ENCODE data around the gene DDOST.

Gene DDOST

GRCh38 chr1:20689645-20690056, 28.5 kb upstream of the DDOST start:
- TF ChIP-seq CREB1 (IDR thresholded peaks at IDR 0.05; ENCODE audit: low read depth) (no peak), REST (IDR thresholded peaks at IDR 0.05; ENCODE audit: low read depth) (no peak), USF1 (IDR thresholded peaks at IDR 0.05) (no peak), YY1 (IDR thresholded peaks at IDR 0.05; ENCODE audit: low read depth) (no peak), MAX (IDR thresholded peaks at IDR 0.05) (no peak), RAD21 (IDR thresholded peaks at IDR 0.05; ENCODE audit: low read depth) (no peak), EGR1 (IDR thresholded peaks at IDR 0.05) (no peak), NFIC (IDR thresholded peaks at IDR 0.05) (no peak), FOXM1 (IDR thresholded peaks at IDR 0.05; ENCODE audit: borderline replicate concordance, low read depth) (no peak), TCF12 (IDR thresholded peaks at IDR 0.05; ENCODE audit: low read depth) (no peak), ZBTB7A (IDR thresholded peaks at IDR 0.05; ENCODE audit: low read depth) (no peak), TAF1 (IDR thresholded peaks at IDR 0.05; ENCODE audit: low read depth) (no peak), EP300 (IDR thresholded peaks at IDR 0.05; ENCODE audit: borderline replicate concordance) (no peak)

- no peak for TF ChIP-seq FOXM1 (IDR thresholded peaks at IDR 0.05; ENCODE audit: borderline replicate concordance, low read depth)
- no peak for TF ChIP-seq ZBTB7A (IDR thresholded peaks at IDR 0.05; ENCODE audit: low read depth)
- no peak for TF ChIP-seq REST (IDR thresholded peaks at IDR 0.05; ENCODE audit: low read depth)
- TF ChIP-seq EP300 (IDR thresholded peaks at IDR 0.05; ENCODE audit: borderline replicate concordance), result no peak
- no peak for TF ChIP-seq EGR1 (IDR thresholded peaks at IDR 0.05)
- no peak for TF ChIP-seq CREB1 (IDR thresholded peaks at IDR 0.05; ENCODE audit: low read depth)
- no peak for TF ChIP-seq RAD21 (IDR thresholded peaks at IDR 0.05; ENCODE audit: low read depth)
- TF ChIP-seq TCF12 (IDR thresholded peaks at IDR 0.05; ENCODE audit: low read depth), result no peak
- no peak for TF ChIP-seq USF1 (IDR thresholded peaks at IDR 0.05)
- no peak for TF ChIP-seq TAF1 (IDR thresholded peaks at IDR 0.05; ENCODE audit: low read depth)
- no peak for TF ChIP-seq CEBPB (IDR thresholded peaks at IDR 0.05)
- TF ChIP-seq YY1 (IDR thresholded peaks at IDR 0.05; ENCODE audit: low read depth), result no peak
- no peak for TF ChIP-seq MAX (IDR thresholded peaks at IDR 0.05)
These were observed 25.9 kb upstream of the DDOST start for GRCh38 chr1:20686883-20687725.

- TF ChIP-seq RAD21 (IDR thresholded peaks at IDR 0.05; ENCODE audit: low read depth), result no peak
- no peak for TF ChIP-seq USF1 (IDR thresholded peaks at IDR 0.05)
- no peak for TF ChIP-seq TEAD4 (IDR thresholded peaks at IDR 0.05)
- TF ChIP-seq TCF12 (IDR thresholded peaks at IDR 0.05; ENCODE audit: low read depth), result no peak
- no peak for TF ChIP-seq REST (IDR thresholded peaks at IDR 0.05; ENCODE audit: low read depth)
- TF ChIP-seq FOXM1 (IDR thresholded peaks at IDR 0.05; ENCODE audit: borderline replicate concordance, low read depth), result no peak
- no peak for TF ChIP-seq NFIC (IDR thresholded peaks at IDR 0.05)
- no peak for TF ChIP-seq YY1 (IDR thresholded peaks at IDR 0.05; ENCODE audit: low read depth)
- no peak for TF ChIP-seq CREB1 (IDR thresholded peaks at IDR 0.05; ENCODE audit: low read depth)
- no peak for TF ChIP-seq EGR1 (IDR thresholded peaks at IDR 0.05)
- no peak for TF ChIP-seq ZBTB7A (IDR thresholded peaks at IDR 0.05; ENCODE audit: low read depth)
- no peak for TF ChIP-seq TAF1 (IDR thresholded peaks at IDR 0.05; ENCODE audit: low read depth)
- TF ChIP-seq EP300 (IDR thresholded peaks at IDR 0.05; ENCODE audit: borderline replicate concordance), result no peak
- TF ChIP-seq CEBPB (IDR thresholded peaks at IDR 0.05), result no peak
- no peak for TF ChIP-seq MAX (IDR thresholded peaks at IDR 0.05)
These were observed 24.6 kb upstream of the DDOST start for GRCh38 chr1:20685741-20686140.

Measured in Ishikawa (cell line).